ENCODE measurements around the gene ZFP42. TPM values are rescaled to one million over a fixed set of nuclear protein-coding genes. Genes with fewer than 3 reads are reported as not detected.
"Not testable (repeated sequence)": the region's sequence is repeated elsewhere in the genome, so short reads cannot be mapped to it uniquely, and the experiment has no call there.

Gene ZFP42
- total RNA-seq, 4 donors from 2014 or later, result not detected

- in situ Hi-C loops (cut with MboI; ENCODE audit: low sequenced_read_pairs in 4 of 4), result no loop called here
- no peaks in the 10 kb centered on the region for H3K36me3 ChIP-seq
Measured at GRCh38 chr4:188043154-188043553, 47.6 kb downstream of the ZFP42 start.

DNA sequence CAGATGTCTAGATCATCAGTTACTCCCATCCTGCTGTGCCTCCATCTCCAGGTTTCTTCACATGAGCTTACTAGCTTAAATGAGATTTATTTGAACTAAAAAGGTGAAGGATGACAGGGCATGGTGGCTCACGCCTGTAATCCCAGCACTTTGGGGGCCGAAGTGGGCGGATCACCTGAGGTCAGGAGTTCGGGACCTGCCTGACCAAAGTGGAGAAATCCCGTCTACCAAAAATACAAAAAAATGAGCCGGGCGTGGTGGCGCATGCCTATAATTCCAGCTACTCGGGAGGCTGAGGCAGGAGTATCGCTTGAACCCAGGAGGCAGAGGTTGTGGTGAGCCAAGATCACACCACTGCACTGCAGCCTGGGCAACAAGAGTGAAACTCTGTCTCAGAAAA lies 49.9 kb downstream of the ZFP42 start:
- in situ Hi-C loops (cut with MboI; ENCODE audit: low sequenced_read_pairs in 4 of 4); H3K4me1 ChIP-seq; H3K27me3 ChIP-seq; H3K4me3 ChIP-seq; intact Hi-C loops (cut with DNase I; ENCODE audit: low total_unique reads); H3K9me3 ChIP-seq; DNase-seq; ATAC-seq; H3K27ac ChIP-seq; H3K36me3 ChIP-seq: not testable (repeated sequence)

More at GRCh38 chr4:188043154-188043553, 47.6 kb downstream of the ZFP42 start:
- intact Hi-C loops (cut with DNase I; ENCODE audit: low total_unique reads), result no loop called here
- TF ChIP-seq, protein P1, sequence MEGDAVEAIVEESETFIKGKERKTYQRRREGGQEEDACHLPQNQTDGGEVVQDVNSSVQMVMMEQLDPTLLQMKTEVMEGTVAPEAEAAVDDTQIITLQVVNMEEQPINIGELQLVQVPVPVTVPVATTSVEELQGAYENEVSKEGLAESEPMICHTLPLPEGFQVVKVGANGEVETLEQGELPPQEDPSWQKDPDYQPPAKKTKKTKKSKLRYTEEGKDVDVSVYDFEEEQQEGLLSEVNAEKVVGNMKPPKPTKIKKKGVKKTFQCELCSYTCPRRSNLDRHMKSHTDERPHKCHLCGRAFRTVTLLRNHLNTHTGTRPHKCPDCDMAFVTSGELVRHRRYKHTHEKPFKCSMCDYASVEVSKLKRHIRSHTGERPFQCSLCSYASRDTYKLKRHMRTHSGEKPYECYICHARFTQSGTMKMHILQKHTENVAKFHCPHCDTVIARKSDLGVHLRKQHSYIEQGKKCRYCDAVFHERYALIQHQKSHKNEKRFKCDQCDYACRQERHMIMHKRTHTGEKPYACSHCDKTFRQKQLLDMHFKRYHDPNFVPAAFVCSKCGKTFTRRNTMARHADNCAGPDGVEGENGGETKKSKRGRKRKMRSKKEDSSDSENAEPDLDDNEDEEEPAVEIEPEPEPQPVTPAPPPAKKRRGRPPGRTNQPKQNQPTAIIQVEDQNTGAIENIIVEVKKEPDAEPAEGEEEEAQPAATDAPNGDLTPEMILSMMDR (IDR thresholded peaks at IDR 0.05 in 4 of 5, conservative IDR thresholded peaks at IDR 0.05 in 1 of 5), result no peak
- no peak for TF ChIP-seq POLR2A (IDR thresholded peaks at IDR 0.05)
- no peak for DNase-seq
- no peaks in the 10 kb centered on the region for H3K4me1 ChIP-seq
- no peak overlapping the region for H3K4me3 ChIP-seq
- no peak overlapping the region for H3K27ac ChIP-seq
- no peaks in the 10 kb centered on the region for H3K9me3 ChIP-seq
- no peaks in the 10 kb centered on the region for H3K27me3 ChIP-seq
- ATAC-seq, result no peak

DNA sequence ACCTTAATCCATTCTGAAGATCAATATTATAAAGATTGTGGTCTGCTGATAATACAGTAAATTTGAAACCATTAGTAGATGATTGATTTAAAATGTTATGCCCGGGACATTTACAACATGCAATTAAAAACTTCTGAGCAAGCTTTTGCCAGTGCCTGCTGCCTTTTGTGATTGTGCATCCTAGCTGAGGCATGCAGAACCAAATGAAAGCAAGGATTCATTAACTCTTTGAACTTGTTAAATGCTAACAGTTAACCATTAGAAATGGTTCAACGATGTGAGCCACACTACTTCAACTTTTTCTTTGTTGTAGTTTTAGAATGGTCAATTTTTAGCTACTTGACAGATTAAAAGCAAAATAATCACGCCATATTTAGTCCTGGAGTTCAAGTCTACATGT lies 51.1 kb downstream of the ZFP42 start:
- Histone ChIP-seq H3K36me3 (no peaks in the 10 kb centered on the region), H3K9me3 (no peaks in the 10 kb centered on the region), H3K27me3 (no peaks in the 10 kb centered on the region), H3K4me1 (no peaks in the 10 kb centered on the region), H3K27ac (no peak overlapping the region), H3K4me3 (no peak overlapping the region)
- ATAC-seq, result no peak
- no peak for TF ChIP-seq POLR2A (IDR thresholded peaks at IDR 0.05)
- TF ChIP-seq, protein P1 (IDR thresholded peaks at IDR 0.05 in 4 of 5, conservative IDR thresholded peaks at IDR 0.05 in 1 of 5), result no peak
- intact Hi-C loops (cut with DNase I; ENCODE audit: low total_unique reads), result no loop called here
- in situ Hi-C loops (cut with MboI; ENCODE audit: low sequenced_read_pairs in 4 of 4), result no loop called here
- DNase-seq, result no peak

GRCh38 chr4:188053302-188053701 lies 57.7 kb downstream of the ZFP42 start:
- Histone ChIP-seq H3K9me3 (no peaks in the 10 kb centered on the region), H3K27me3 (no peaks in the 10 kb centered on the region), H3K36me3 (no peaks in the 10 kb centered on the region), H3K27ac (no peak overlapping the region), H3K4me1 (no peaks in the 10 kb centered on the region), H3K4me3 (no peak overlapping the region)
- ATAC-seq, result no peak
- no peak for TF ChIP-seq POLR2A (IDR thresholded peaks at IDR 0.05)
- TF ChIP-seq, protein P1 (IDR thresholded peaks at IDR 0.05 in 4 of 5, conservative IDR thresholded peaks at IDR 0.05 in 1 of 5), result no peak
- intact Hi-C loops (cut with DNase I; ENCODE audit: low total_unique reads) (no loop called here), in situ Hi-C loops (cut with MboI; ENCODE audit: low sequenced_read_pairs in 4 of 4) (no loop called here)
- DNase-seq, result no peak

Other genes with a start within 250 kb of the ZFP42 start
- not detected for gene TRIML2, start 113.8 kb downstream of the ZFP42 start, total RNA-seq
- not detected for gene TRIML1, start 143.7 kb downstream of the ZFP42 start, total RNA-seq